ENCODE data around the gene ME3. TPM values are rescaled to one million over a fixed set of nuclear protein-coding genes. Genes with fewer than 3 reads are reported as not detected.
"Not testable (repeated sequence)": the region's sequence is repeated elsewhere in the genome, so short reads cannot be mapped to it uniquely, and the experiment has no call there.

ME3 gene
- total RNA-seq, 1 donor from 2014 or later = 37.6 TPM

DNA sequence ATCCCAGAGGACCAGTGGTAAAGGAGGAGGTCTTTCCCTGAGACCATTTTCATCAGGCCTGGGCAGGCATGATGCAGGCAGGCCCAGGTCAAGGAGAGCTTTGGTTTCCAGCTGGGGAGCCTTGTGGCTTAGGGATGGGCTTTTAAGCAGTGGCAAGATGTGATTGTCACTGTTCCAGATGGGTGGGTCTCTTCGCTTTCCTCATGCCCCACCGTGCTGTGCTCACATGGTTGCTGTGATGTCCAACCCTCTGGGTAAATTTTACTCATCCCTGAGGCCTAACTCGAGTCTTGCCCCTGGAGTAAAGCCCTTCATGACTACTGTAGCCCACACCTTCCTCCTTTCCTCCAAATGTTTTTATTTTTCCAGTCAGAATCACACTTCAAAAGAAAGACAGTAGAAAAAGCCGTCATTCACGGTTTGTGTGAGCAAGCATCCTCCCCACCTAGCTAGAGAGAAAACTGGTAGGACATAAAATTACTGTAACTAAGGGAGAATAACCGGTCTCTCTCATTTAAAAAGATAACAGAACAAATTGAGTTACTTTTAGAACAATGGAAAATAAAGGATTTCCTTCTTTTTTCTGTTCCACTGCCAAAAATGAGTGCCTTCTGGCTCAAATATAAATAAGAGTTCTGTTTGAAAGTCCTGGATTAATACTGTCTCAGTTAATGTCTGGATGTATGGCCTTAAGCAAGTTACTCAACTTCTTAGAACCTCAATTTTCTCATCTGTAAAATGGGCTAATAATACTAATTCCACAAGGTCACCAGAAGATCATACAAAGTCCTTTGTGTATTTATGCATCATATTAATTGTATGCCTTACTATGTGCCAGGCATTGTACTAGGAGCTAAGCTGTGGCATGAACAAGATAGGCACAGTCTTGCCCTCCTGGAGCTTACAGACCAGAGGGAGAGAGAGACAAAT is 84.9 kb downstream of the ME3 start:
- no peak for DNase-seq (ENCODE audit: low spot score)

DNA sequence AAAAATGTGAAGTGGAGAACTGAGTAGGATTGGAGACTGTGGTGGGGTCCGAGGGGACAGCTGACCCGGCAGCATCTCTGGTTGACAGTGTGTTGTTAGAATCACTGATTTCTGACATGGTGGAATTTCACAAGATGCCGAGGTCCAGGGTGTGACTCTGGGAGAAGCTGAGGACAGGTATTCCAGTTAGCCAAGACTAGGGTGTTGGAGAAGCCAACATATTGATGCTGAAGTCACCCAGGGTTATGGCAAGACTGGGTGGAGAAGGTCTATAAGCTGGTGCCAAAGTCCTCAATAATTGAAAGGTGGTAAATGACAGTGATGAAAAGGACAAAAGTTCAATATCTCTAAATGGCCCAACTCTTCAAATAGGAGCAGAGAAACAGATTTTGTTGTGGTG is 86.1 kb downstream of the ME3 start:
- no peak for DNase-seq (ENCODE audit: low spot score)

DNA sequence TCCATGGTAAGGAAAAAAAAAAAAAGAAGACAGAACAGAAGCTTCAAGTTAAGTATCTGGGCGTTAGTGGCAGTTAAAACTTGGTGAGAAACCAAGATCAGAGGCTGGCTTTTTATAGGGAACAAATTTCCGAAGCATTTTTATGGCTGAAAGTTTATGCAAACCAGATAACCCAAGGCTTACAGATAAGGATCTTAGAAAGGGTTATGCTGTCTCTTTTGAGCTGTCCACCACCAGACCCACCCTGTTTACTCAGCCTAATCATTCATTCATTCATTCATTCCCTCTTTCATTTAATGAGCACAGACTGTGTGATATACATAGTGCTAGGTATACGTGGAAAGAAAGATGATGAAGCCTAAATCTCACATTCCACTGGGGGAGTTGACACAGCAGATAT is 89.5 kb downstream of the ME3 start:
- DNase-seq (ENCODE audit: low spot score) = no peak

DNA sequence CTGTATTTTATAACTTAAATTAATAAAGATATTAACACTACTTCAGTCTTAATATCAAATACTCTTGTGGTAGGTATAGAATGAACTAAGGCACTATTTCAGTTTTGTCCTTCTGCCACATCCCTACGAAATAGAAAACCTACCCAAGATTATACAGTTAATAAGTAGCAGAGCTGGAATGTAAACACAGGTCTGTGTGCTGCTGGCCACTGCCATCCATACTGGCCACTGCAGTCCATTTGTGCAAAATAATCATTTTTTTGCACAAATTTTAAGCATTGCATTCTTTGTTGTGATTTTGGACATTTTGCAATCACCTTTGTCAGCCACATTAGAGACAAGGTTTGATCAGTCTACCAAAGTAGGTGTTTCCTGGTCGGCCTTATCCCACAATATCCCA is 91.9 kb downstream of the ME3 start:
- DNase-seq (ENCODE audit: low spot score) = no peak

DNA sequence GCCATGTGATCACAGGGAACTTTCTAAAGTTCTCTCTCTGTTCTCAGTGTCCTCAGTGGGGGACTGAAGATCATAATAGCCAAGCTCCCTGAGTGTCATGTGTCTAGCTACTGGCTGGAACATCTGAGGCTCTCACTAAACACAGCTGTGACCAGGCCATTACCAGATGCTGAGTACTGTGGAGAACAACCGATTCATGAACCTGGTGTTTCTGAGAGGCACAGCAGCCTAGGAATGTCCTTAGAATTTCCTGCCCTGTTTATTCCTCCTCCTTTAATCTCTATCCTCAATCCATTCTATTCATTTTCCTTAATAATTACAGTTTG is 93.0 kb downstream of the ME3 start:
- DNase-seq (ENCODE audit: low spot score) = no peak

DNA sequence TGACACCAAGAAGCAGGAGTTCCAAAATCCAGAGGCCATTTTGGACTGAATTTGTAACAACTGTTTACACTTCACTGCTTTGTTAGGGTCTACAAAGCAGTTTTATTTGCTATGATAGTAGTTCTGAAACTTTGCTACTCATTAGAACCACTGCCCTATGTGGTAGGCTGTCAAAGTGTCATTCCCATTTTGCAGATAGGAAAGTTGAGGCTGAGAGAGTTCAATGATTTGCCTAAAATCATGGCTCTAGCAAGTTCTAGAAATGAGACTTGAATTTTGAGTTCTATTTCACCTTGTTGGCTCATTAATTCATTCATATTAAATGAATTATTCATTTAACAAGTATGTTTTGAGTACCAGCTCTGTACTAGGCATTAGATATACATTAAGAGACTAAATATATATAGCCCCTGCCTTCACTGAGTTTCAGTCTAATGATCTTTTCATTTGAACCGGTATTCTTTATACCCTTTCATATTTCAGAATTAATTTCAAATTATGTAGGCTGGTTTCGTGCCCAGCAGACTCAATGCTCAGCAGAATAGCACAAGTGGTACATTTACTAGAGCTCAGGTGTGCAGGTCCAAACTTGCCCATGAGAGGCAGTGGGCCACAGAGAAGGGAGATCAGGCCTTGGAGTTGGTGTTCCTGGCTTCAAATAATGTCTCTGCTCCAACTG is 93.5 kb downstream of the ME3 start:
- no peak for DNase-seq (ENCODE audit: low spot score)

DNA sequence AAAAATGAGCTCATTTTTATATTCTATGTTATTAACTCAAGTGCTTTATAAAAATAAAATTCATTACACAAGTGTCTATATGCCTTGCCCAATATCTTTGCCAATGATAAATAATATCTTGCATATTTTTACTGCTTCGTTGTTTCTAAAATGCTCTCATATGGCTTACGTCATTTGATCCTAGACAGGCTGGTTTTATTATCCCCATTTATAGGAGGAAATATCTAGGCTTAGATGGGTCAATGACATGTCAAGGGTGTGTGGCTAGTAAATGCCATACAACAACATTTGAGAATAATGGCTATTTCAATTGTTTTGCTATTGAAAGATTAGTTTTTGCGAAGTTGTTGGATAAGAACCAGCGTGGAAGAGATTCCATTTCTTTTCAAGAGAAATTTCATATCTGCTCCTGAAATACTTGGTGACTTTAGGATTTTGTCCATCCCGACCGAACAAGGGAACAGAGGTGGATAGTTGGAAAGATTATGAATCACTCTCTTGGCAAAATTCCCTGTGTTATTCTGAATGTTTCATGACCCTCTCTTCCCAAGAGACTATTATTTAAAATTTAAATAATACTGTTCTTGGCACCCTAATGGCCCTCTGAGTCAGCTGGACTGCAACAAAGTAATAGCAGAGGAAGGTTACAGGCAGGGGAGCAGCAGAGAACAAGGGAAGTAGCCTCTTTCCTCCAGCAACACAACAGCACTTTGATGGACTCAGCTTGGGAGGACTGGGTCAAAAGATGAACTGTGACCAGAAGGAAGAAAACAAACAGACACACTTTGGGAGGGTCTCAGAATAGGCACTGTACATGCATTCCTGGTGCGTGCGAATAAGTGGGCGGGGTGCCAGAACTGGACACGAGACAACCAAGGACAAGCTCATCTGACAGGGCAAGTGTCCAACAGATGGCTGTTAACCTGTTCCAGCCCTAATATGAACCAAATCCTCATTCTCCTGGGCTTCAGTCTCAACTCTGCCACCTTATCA is 94.5 kb downstream of the ME3 start:
- DNase-seq (ENCODE audit: low spot score) = peak; percentile 91

DNA sequence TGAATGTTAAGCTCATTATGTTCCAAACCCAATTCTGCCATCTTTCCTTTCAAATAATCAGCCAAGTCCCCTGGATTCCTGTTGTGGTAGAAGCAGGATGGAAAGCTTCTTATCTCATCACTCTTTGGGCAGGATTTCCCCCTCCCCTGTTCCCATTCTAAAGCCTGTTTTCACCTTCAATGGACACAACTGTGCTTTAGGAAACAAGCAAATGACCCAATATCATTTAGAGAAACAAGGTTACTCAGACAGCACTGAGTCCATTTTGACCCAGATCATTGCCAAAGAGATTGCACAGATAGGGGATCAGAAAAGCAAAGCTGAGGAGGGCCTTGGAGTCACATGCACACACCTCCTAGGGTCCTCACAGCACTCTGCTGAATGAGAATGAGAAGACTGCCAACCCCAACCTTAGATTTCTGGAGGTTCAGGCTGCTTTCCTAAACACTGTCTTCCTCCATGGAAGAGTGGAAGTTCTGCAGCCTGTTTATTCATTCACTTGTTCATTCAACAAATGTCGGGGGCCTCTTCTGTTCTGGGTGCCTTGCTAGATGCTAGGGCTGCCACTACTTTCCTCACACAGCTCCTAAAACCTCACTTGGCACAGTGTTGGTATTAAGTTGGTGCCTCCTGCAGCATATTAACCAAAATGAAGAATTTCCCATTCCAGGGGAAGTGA is 95.3 kb downstream of the ME3 start:
- no peak for DNase-seq (ENCODE audit: low spot score)

DNA sequence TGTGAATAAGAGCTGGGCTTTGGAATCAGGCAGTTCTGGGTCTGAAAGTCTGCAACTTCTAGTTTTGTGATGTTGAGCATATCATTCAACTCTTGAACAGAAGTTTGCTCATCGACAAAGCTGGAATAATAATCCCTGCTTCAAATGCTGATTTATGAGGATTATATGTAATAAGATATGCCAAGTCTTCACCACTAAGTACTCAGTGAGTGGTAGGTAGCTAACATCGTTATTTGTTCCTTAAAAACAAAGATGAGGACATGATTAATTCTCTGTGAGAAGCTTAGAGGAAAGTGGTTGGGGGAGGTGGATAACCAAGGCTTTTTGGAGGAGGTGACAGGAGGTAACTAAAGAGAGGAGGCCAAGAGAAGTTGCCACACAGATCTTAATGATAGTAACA is 96.5 kb downstream of the ME3 start:
- no peak for DNase-seq (ENCODE audit: low spot score)

DNA sequence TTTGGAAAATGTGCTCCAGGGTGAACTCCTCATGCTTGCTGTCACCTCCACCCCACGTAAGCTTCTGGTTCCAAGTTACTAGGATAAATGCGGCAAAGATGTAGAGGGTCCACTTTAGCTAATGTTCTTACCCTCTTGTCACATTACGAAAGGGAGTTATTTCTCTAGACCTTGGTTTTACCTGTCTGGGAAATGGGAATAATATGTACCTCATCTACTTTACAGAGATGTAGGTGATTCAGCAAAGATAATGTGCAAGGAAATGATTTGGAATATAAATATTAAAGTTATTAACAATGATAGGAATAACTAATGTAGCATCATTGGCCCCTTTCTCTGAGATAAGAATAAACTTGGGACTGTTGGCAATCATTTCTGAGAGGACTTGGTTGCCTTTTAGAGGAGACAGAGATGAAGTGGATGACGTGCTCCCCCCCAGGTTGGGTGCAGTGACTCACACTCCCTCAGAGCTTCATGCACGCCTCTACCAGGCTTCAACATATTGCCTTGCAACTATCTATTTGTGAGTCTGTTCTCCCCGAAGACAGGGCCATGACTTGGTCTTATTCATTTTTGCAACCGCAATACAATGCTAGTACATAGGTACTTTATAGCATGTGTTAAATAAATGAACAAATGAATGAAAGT is 97.1 kb downstream of the ME3 start:
- DNase-seq (ENCODE audit: low spot score) = no peak

DNA sequence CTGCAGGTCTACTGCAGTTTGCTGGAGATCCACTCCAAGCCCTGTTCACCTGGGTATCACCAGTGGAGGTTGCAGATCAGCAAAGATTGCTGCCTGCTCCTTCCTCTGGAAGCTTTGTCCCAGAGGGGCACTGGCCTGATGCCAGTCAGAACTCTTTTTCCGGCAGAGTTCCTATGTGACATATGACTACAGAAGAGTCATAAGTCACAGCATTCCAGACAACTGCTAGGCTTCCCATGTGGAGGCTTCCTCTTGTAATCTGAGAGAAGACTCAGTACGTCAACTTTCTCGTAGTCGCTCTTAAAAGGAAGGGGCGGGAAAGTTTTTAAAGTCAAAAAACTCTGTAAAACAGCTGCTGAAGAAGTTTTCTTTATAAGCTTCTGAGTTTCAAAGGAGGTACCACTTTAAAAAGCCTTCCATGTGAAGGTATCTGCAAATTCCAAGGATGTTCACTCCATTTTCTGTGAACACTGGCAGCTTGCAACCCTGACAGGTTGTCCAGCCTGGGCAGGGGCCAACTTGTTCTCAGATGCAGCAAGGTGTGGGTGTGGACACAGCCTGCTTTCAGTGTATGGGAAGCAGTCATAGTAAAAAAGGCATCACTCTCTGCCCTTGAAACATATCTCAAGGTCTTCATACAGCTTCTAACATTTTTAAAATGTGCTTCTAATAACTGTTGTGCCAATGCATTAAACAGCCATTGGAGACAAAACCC is 97.8 kb downstream of the ME3 start:
- no peak for DNase-seq (ENCODE audit: low spot score)

DNA sequence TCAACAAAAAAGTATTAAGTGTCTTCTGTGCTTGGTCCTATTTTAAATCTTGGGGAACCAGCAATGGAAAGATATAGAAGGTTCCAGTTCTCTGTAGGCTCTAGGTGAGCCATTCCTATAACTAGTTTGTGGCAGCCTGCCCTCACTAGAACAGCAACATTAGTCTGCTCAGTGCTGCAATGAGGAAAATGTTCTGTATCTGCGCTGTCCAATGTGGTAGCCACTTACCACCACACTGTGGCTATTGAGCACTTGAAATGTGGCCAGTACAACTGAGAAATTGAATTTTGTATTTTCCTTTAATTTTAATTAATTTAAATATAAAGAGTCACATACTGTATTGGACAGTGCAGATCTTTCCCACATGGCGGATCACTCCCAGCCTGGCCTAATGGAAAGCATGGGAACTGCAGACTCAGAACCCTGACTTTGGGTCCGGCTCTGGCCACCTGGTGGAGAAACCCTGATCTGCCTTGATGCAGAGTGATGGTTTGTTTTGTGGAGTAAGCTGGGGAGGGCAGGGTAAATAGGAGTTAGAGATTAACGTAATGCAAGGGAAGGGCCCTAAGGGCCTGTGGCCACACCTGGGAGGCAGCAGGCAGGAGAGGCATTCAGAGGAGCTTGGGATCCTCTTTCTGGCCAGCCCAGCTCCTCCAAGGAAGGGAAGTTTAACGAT is 101.0 kb downstream of the ME3 start:
- DNase-seq (ENCODE audit: low spot score) = no peak

DNA sequence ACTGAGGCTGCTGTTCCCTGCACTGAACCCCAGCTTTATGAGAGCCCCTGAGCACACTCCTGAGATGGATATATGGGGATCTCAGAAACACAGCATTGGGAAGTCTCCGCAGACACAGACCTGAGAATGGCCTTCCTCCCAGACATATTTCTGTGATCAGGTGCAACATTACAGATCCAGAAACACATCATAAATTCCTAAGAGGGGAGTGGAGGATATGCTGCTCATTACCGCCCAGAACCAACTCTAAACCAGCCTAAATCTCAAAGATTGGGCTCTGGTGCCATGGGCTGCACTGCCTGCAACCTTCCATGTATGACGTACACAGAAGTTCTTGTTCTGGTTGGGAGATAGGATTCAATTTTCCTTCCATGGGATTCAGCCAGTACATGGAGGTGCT is 102.0 kb downstream of the ME3 start:
- no peak for DNase-seq (ENCODE audit: low spot score)

DNA sequence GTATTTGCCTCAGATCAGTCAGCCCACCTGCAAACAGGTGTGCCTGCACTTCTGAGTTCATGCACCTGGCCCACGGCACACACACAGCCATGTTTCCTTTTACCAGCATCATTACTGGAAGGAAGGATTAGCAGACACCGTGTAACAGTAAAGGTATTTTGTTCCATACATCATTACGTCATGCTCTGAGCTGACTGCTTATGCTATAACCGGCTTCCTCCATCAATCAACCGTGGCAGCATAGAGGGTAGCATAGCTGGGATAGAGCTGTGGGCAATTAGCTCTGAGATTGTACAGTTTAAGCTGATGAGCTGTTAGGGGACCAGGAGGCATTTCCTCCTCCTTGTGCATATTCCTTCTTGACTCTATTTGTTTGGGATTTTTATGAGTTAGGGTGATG is 102.4 kb downstream of the ME3 start:
- DNase-seq (ENCODE audit: low spot score) = no peak

DNA sequence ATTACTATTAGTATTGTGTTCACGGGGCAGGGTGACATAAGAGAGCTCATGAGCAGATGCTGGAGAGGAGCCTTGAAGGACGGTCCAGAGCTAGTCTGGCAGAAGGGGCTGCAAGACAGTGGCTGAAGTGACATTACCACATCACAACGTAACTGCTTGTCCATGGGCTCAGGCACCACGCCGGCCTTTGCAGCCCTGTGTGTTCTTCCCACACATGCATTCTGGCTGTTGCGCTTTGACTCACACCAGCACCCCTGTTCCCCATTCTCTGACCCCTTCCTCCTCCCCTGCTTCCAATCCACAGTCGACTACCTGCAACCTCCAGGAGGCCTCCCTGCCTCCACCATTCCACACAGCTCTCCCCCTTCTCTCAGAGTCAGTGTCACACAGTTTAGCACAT is 103.3 kb downstream of the ME3 start:
- no peak for DNase-seq (ENCODE audit: low spot score)

DNA sequence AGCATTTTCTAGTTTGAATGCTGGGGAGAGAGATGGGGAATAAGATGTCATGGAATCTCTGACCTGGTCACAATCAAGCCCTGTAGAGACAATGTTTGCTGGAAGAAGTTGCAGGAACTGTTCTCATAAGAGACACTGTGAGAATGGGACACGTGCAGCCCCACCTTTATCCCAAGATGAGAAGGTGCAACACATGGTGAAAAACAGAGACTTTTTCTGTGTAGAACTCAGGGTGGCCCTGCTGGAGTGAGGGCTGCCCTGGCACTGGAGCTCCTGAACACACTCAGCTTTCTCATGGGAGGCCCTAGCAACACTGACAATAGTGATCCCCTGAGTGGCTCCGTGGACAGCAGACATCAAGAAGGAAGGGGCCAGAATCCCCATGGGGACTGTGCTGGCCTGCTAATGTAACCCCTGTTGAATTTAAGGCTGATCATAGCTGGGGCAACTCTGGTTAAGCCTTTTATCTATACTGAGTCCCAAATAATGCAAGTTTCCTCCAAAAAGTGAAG is 106.6 kb downstream of the ME3 start:
- no peak for DNase-seq (ENCODE audit: low spot score)

DNA sequence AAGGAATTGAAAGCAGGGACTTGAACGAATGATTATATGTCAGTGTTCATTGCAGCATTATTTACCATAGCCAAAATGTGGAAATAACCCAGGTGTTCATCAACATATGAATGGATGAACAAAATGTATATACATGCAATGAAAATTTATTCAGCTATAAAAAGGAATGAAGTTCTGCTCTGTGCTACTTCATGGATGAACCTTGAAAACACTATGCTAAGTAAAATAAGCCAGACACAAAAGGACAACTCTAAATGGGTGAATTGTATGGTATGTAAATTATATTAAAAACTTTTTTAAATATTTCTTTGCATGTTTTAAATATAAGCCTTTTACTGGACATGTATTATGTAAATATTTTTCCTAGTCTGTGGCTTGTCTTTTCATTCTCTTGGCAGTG is 107.0 kb downstream of the ME3 start:
- DNase-seq (ENCODE audit: low spot score) = no peak

DNA sequence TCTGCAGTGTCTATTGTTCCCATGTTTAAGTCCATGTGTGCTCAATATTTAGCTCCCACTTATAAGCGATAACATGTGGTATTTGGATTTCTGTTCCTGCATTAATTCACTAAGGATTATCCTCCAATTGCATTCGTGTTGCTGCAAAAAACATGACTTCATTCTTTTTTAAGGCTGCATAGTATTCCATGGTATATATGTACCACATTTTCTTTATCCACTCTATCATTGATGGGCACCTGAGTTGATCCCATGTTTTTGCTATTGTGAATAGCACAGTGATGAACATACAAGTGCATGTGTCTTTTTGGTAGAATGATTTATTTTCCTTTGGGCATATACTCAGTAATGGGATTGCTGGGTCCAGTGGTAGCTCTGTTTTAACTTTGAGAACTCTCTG is 109.6 kb downstream of the ME3 start:
- DNase-seq (ENCODE audit: low spot score) = not testable (repeated sequence)

DNA sequence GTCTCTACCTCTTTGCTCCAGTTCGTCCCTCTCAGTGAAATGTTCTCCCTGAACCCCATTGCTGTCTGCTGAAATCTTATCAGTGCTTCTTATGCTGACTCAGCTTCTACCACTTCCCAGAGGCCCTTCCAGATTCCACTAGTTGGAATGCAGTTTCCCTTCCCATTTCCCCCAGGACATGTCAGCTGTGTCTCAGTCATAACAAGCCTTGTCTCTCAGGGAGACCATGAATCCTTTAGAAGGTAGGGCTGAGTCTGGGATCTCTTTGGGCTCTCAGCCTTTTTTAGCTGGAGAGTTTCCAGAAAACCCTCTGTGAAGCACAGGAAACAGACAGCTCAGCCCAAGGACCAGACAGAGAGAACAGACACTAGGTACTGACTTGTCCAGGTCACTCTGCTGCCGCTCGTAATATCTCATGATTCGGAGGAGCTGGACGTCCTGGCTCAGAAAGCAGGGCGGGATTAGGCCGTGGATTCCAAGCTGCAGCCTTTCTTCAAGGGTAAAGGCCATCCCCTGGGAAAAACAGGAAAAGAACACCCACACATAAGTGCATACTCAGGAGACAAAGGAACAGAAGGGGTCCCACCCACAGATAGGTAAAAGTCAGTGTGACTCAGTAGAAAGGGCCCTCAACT is 113.0 kb downstream of the ME3 start:
- DNase-seq (ENCODE audit: low spot score) = no peak
